ENCODE data around the gene GSTM3. TPM values are rescaled to one million over a fixed set of nuclear protein-coding genes. Genes with fewer than 3 reads are reported as not detected.
"Not testable (repeated sequence)": the region's sequence is repeated elsewhere in the genome, so short reads cannot be mapped to it uniquely, and the experiment has no call there.

The GSTM3 gene
- total and polyA plus RNA-seq, 2 donors from 2014 or later, result 54.7 to 405 TPM

- TF ChIP-seq CTCF (IDR thresholded peaks at IDR 0.05; ENCODE audit: borderline replicate concordance, extremely low read depth, insufficient read depth), result no peak
- FAIRE-seq, result no peak
- H3K9me3 ChIP-seq (ENCODE audit: control insufficient read depth in 2 of 3, insufficient read depth in 1 of 3, low read length in 3 of 3), result no peaks in the 10 kb centered on the region
- H3K27me3 ChIP-seq (ENCODE audit: control insufficient read depth, insufficient read depth, low read length), result no peaks in the 10 kb centered on the region
- intact Hi-C loops (cut with DNase I), result no loop called here
- DNase-seq, result no peak
- H3K27ac ChIP-seq (ENCODE audit: low read depth in 2 of 2, low read length in 2 of 2), result no peak overlapping the region
- H3K9ac ChIP-seq (ENCODE audit: low read length in 3 of 3), result no peak overlapping the region
- no peaks in the 10 kb centered on the region for H3K36me3 ChIP-seq (ENCODE audit: control insufficient read depth in 2 of 3, insufficient read depth in 3 of 3, low read length in 3 of 3)
- H3K4me1 ChIP-seq (ENCODE audit: control insufficient read depth in 2 of 3, insufficient read depth in 2 of 3, low read depth in 1 of 3, low read length in 3 of 3), result no peaks in the 10 kb centered on the region
- peak overlapping the region in 2 of 3 donors; percentile 6 to 21 for H3K4me3 ChIP-seq (ENCODE audit: low read length in 3 of 3)
These were observed 28.4 kb downstream of the GSTM3 start for GRCh38 chr1:109712321-109712864.

GRCh38 chr1:109711593-109712320 is 29.1 kb downstream of the GSTM3 start, which contains the start of gene GSTM5:
TSS of gene GSTM5 (plus strand) at chr1:109712251. CDS start at chr1:109712313, 62 bp downstream.
- H3K4me3 ChIP-seq (ENCODE audit: low read length in 3 of 3), result peak within 1 kb of the TSS in 2 of 3 donors; percentile 6 to 21
- H3K27me3 ChIP-seq (ENCODE audit: control insufficient read depth, insufficient read depth, low read length); H3K9ac ChIP-seq (ENCODE audit: low read length in 3 of 3); H3K36me3 ChIP-seq (ENCODE audit: control insufficient read depth in 2 of 3, insufficient read depth in 3 of 3, low read length in 3 of 3); FAIRE-seq; H3K27ac ChIP-seq (ENCODE audit: low read depth in 2 of 2, low read length in 2 of 2); H3K9me3 ChIP-seq (ENCODE audit: control insufficient read depth in 2 of 3, insufficient read depth in 1 of 3, low read length in 3 of 3); H3K4me1 ChIP-seq (ENCODE audit: control insufficient read depth in 2 of 3, insufficient read depth in 2 of 3, low read depth in 1 of 3, low read length in 3 of 3); intact Hi-C loops (cut with DNase I): not testable (repeated sequence)
- DNase-seq, result peak; percentile 42 to 74 (median 65)

GRCh38 chr1:109709822-109710221 is 31.0 kb downstream of the GSTM3 start:
- DNase-seq; H3K27ac ChIP-seq (ENCODE audit: low read depth in 2 of 2, low read length in 2 of 2); H3K9me3 ChIP-seq (ENCODE audit: control insufficient read depth in 2 of 3, insufficient read depth in 1 of 3, low read length in 3 of 3); H3K27me3 ChIP-seq (ENCODE audit: control insufficient read depth, insufficient read depth, low read length); H3K4me1 ChIP-seq (ENCODE audit: control insufficient read depth in 2 of 3, insufficient read depth in 2 of 3, low read depth in 1 of 3, low read length in 3 of 3); H3K36me3 ChIP-seq (ENCODE audit: control insufficient read depth in 2 of 3, insufficient read depth in 3 of 3, low read length in 3 of 3); H3K4me3 ChIP-seq (ENCODE audit: low read length in 3 of 3); intact Hi-C loops (cut with DNase I); FAIRE-seq; H3K9ac ChIP-seq (ENCODE audit: low read length in 3 of 3): not testable (repeated sequence)

GRCh38 chr1:109708949-109709348 is 31.9 kb downstream of the GSTM3 start:
- H3K27ac ChIP-seq (ENCODE audit: low read depth in 2 of 2, low read length in 2 of 2); H3K36me3 ChIP-seq (ENCODE audit: control insufficient read depth in 2 of 3, insufficient read depth in 3 of 3, low read length in 3 of 3); intact Hi-C loops (cut with DNase I); H3K27me3 ChIP-seq (ENCODE audit: control insufficient read depth, insufficient read depth, low read length); DNase-seq; H3K9me3 ChIP-seq (ENCODE audit: control insufficient read depth in 2 of 3, insufficient read depth in 1 of 3, low read length in 3 of 3); H3K4me3 ChIP-seq (ENCODE audit: low read length in 3 of 3); H3K4me1 ChIP-seq (ENCODE audit: control insufficient read depth in 2 of 3, insufficient read depth in 2 of 3, low read depth in 1 of 3, low read length in 3 of 3); H3K9ac ChIP-seq (ENCODE audit: low read length in 3 of 3); FAIRE-seq: not testable (repeated sequence)

- FAIRE-seq (no peak), DNase-seq (peak in 1 of 5 donors; percentile 8)
- Histone ChIP-seq H3K9ac (ENCODE audit: low read length in 3 of 3) (no peak overlapping the region), H3K4me3 (ENCODE audit: low read length in 3 of 3) (no peak overlapping the region), H3K4me1 (ENCODE audit: control insufficient read depth in 2 of 3, insufficient read depth in 2 of 3, low read depth in 1 of 3, low read length in 3 of 3) (peaks cover 0 to 3% (median 0%) of the 10 kb centered on the region in 3 donors), H3K9me3 (ENCODE audit: control insufficient read depth in 2 of 3, insufficient read depth in 1 of 3, low read length in 3 of 3) (no peaks in the 10 kb centered on the region), H3K27ac (ENCODE audit: low read depth in 2 of 2, low read length in 2 of 2) (no peak overlapping the region), H3K27me3 (ENCODE audit: control insufficient read depth, insufficient read depth, low read length) (no peaks in the 10 kb centered on the region), H3K36me3 (ENCODE audit: control insufficient read depth in 2 of 3, insufficient read depth in 3 of 3, low read length in 3 of 3) (no peaks in the 10 kb centered on the region)
- intact Hi-C loops (cut with DNase I), result no loop called here
- TF ChIP-seq CTCF (IDR thresholded peaks at IDR 0.05; ENCODE audit: borderline replicate concordance, extremely low read depth, insufficient read depth), result no peak
These were observed 35.4 kb downstream of the GSTM3 start for GRCh38 chr1:109705411-109705810.

All from kidney (tissue), 14 donors.